Measurements from ENCODE around the gene SEPTIN8. TPM values are rescaled to one million over a fixed set of nuclear protein-coding genes. Genes with fewer than 3 reads are reported as not detected.

SEPTIN8 gene
- polyA plus RNA-seq, 2 of the 4 experiments (the other 2 are of a cell fraction): 20.8 to 29.2 TPM

- Histone ChIP-seq H3K27ac (no peak overlapping the region), H3K4me2 (no peak overlapping the region), H3K4me1 (no peaks in the 10 kb centered on the region), H3K9me3 (no peaks in the 10 kb centered on the region), H3K4me3 (no peak overlapping the region)
- ChIA-PET POLR2A (no interaction called here), CTCF (interaction anchor here (0.9 to 3.0 kb wide), 4 partner anchors 10 to 64 kb away, joined by 3 to 14 read pairs (median 8); partner anchors contain the start of gene CCNI2)
- FAIRE-seq (no peak), ATAC-seq (no peak), DNase-seq (ENCODE audit: low read depth in 1 of 2, low spot score in 1 of 2) (no peak)
- no peak for TF ChIP-seq MAFK (IDR thresholded peaks at IDR 0.05; ENCODE audit: partially characterized antibody)
- 91% methylated on average over 5 of the region's 5 CpGs for WGBS (ENCODE audit: missing lambda C conversion rate)
Observed at GRCh38 chr5:132756542-132756941, 20.5 kb downstream of the SEPTIN8 start.

GRCh38 chr5:132754947-132755346 is 22.1 kb downstream of the SEPTIN8 start:
- Histone ChIP-seq H3K27ac (no peak overlapping the region), H3K9me3 (no peaks in the 10 kb centered on the region), H3K4me3 (no peak overlapping the region), H3K4me2 (no peak overlapping the region), H3K4me1 (no peaks in the 10 kb centered on the region)
- no peak for FAIRE-seq
- ATAC-seq: peak in 1 of 2 experiments; percentile 71; a peak in 2 of 6 replicates
- POLR2A ChIA-PET: interaction anchor here (0.7 to 1.1 kb wide), 2 partner anchors 65 to 111 kb away, joined by 3 read pairs; partner anchors contain the start of genes GDF9 and UQCRQ
- TF ChIP-seq BHLHE40 (IDR thresholded peaks at IDR 0.05; ENCODE audit: low read depth, low read length) (no peak), RAD21 (conservative IDR thresholded peaks at IDR 0.05 in 1 of 2, IDR thresholded peaks at IDR 0.05 in 1 of 2) (peak in 1 of 2 experiments; percentile 18; a peak in 2 of 5 replicates), RFX5 (IDR thresholded peaks at IDR 0.05) (no peak), CTCF (IDR thresholded peaks at IDR 0.05) (peak; percentile 14; the same call in 1 of the 3 replicates)
- CTCF ChIA-PET: interaction anchor here (0.6 to 2.9 kb wide), 14 partner anchors 9 to 369 kb away, joined by 3 to 26 read pairs (median 4); partner anchors contain the start of genes GDF9 and KIF3A
- DNase-seq (ENCODE audit: low read depth in 1 of 2, low spot score in 1 of 2): peak in 1 of 2 experiments; percentile 29

- DNase-seq (ENCODE audit: low read depth in 1 of 2, low spot score in 1 of 2): no peak
- no peak overlapping the region for H3K4me3 ChIP-seq
- CTCF ChIA-PET: interaction anchor here (0.6 to 2.9 kb wide), 14 partner anchors 10 to 368 kb away, joined by 3 to 26 read pairs (median 5); partner anchors contain the start of gene KIF3A
- TF ChIP-seq HOXA7 (CRISPR knock-in tag; IDR thresholded peaks at IDR 0.05): no peak
- TF ChIP-seq CHD2 (IDR thresholded peaks at IDR 0.05; ENCODE audit: low read length, partially characterized antibody): no peak
- H3K4me1 ChIP-seq: no peaks in the 10 kb centered on the region
- no peak overlapping the region for H3K4me2 ChIP-seq
- H3K9me3 ChIP-seq: no peaks in the 10 kb centered on the region
- POLR2A ChIA-PET: interaction anchor here (1.1 kb wide), 1 partner anchor 112 kb away, joined by 3 read pairs; the partner anchor contains the start of genes GDF9 and UQCRQ
- ATAC-seq: no peak
- FAIRE-seq: no peak
- H3K27ac ChIP-seq: no peak overlapping the region
- WGBS (ENCODE audit: missing lambda C conversion rate): 79% methylated on average over 4 of the region's 4 CpGs
Observed at GRCh38 chr5:132754111-132754510, 22.9 kb downstream of the SEPTIN8 start.

- ChIA-PET CTCF (interaction anchor here (0.6 to 2.9 kb wide), 9 partner anchors 11 to 75 kb away, joined by 3 to 26 read pairs (median 4); no protein-coding TSS in a partner anchor), POLR2A (no interaction called here)
- H3K27ac ChIP-seq: no peak overlapping the region
- no peak overlapping the region for H3K4me3 ChIP-seq
- peak in 1 of 2 experiments; percentile 18 for DNase-seq (ENCODE audit: low read depth in 1 of 2, low spot score in 1 of 2)
- 63% methylated on average over 2 of the region's 2 CpGs for WGBS (ENCODE audit: missing lambda C conversion rate)
- H3K9me3 ChIP-seq: no peaks in the 10 kb centered on the region
- no peak for TF ChIP-seq JUNB (IDR thresholded peaks at IDR 0.05)
- H3K4me1 ChIP-seq: no peaks in the 10 kb centered on the region
- ATAC-seq: peak; percentile 64 to 80; a peak in 5 of 6 replicates
- no peak overlapping the region for H3K4me2 ChIP-seq
- no peak for FAIRE-seq
Observed at GRCh38 chr5:132753135-132753987, 23.7 kb downstream of the SEPTIN8 start.

GRCh38 chr5:132752581-132753125 is 24.4 kb downstream of the SEPTIN8 start:
- no peaks in the 10 kb centered on the region for H3K4me1 ChIP-seq
- H3K4me3 ChIP-seq: no peak overlapping the region
- no peak for DNase-seq (ENCODE audit: low read depth in 1 of 2, low spot score in 1 of 2)
- FAIRE-seq: no peak
- 22% methylated on average over 1 of the region's 1 CpG for WGBS (ENCODE audit: missing lambda C conversion rate)
- no peak for ATAC-seq
- ChIA-PET POLR2A (no interaction called here), CTCF (interaction anchor here (0.6 to 6.6 kb wide), 9 partner anchors 46 to 163 kb away, joined by 3 to 64 read pairs (median 4); no protein-coding TSS in a partner anchor)
- H3K27ac ChIP-seq: no peak overlapping the region
- no peak overlapping the region for H3K4me2 ChIP-seq
- H3K9me3 ChIP-seq: no peaks in the 10 kb centered on the region
- no peak for TF ChIP-seq MAZ (IDR thresholded peaks at IDR 0.05; ENCODE audit: borderline replicate concordance, low read depth, low read length)
- TF ChIP-seq JUNB (IDR thresholded peaks at IDR 0.05): no peak
- no peak for TF ChIP-seq E2F6 (IDR thresholded peaks at IDR 0.05; ENCODE audit: borderline replicate concordance, low read depth)
- TF ChIP-seq MAX (IDR thresholded peaks at IDR 0.05): no peak
- TF ChIP-seq ZC3H11A (IDR thresholded peaks at IDR 0.05): no peak
- no peak for TF ChIP-seq SMC3 (IDR thresholded peaks at IDR 0.05)
- no peak for TF ChIP-seq FOXS1 (CRISPR knock-in tag; IDR thresholded peaks at IDR 0.05)
- no peak for TF ChIP-seq HOXB13 (CRISPR knock-in tag; IDR thresholded peaks at IDR 0.05; ENCODE audit: low read depth)
- TF ChIP-seq CBX8 (IDR thresholded peaks at IDR 0.05): no peak
- no peak for TF ChIP-seq FOSL2 (IDR thresholded peaks at IDR 0.05)
- TF ChIP-seq FOSL2 (CRISPR knock-in tag; IDR thresholded peaks at IDR 0.05): no peak
- no peak for TF ChIP-seq ZSCAN20 (CRISPR knock-in tag; IDR thresholded peaks at IDR 0.05)
- no peak for TF ChIP-seq EP300 (IDR thresholded peaks at IDR 0.05)
- TF ChIP-seq JUN (IDR thresholded peaks at IDR 0.05): no peak
- no peak for TF ChIP-seq HOXA7 (CRISPR knock-in tag; IDR thresholded peaks at IDR 0.05)
- TF ChIP-seq EHF (CRISPR knock-in tag; IDR thresholded peaks at IDR 0.05): no peak
